NCI-H524 treated with DMSO at 0.1 percent for 48 hours (cell line): ENCODE data around the gene SIT1.

ENCODE experiments used
- DNase-seq: peaks from one replicate; lab custom pipeline; 2025; lab: John Stamatoyannopoulos, UW

Gene SIT1

GRCh38 chr9:35650341-35651158, at the start of gene SIT1:
Gene SIT1 (minus strand): TSS chr9:35650931. CDS start chr9:35650853, 78 bp downstream.
- no peak for DNase-seq

GRCh38 chr9:35700031-35700430, 49.3 kb upstream of the SIT1 start:
- no peak for DNase-seq

- DNase-seq: no peak
Measured at GRCh38 chr9:35698231-35698630, 47.5 kb upstream of the SIT1 start.

- no peak for DNase-seq
Measured at GRCh38 chr9:35697486-35697885, 46.8 kb upstream of the SIT1 start.

- no peak for DNase-seq
Measured at GRCh38 chr9:35696520-35697215, 45.9 kb upstream of the SIT1 start.

- DNase-seq: no peak
Measured at GRCh38 chr9:35695943-35696401, 45.2 kb upstream of the SIT1 start.

GRCh38 chr9:35691757-35692301, 41.1 kb upstream of the SIT1 start:
- DNase-seq: no peak

GRCh38 chr9:35691334-35691650, 40.6 kb upstream of the SIT1 start:
- DNase-seq: no peak

GRCh38 chr9:35690614-35691333, 40.0 kb upstream of the SIT1 start:
- no peak for DNase-seq

- no peak for DNase-seq
Measured at GRCh38 chr9:35690294-35690613, 39.5 kb upstream of the SIT1 start.

- no peak for DNase-seq
Measured at GRCh38 chr9:35689542-35690293, 39.0 kb upstream of the SIT1 start, which contains the start of gene TPM2. Gene TPM2 (minus strand): TSS chr9:35689925. CDS start chr9:35689817, 108 bp downstream.

GRCh38 chr9:35688558-35689541, 38.1 kb upstream of the SIT1 start:
- DNase-seq: no peak

- no peak for DNase-seq
Measured at GRCh38 chr9:35687972-35688557, 37.3 kb upstream of the SIT1 start.

GRCh38 chr9:35687306-35687705, 36.6 kb upstream of the SIT1 start:
- no peak for DNase-seq

- no peak for DNase-seq
Measured at GRCh38 chr9:35686222-35687203, 35.8 kb upstream of the SIT1 start.

- no peak for DNase-seq
Measured at GRCh38 chr9:35685506-35685905, 34.8 kb upstream of the SIT1 start.

- no peak for DNase-seq
Measured at GRCh38 chr9:35684921-35685320, 34.2 kb upstream of the SIT1 start.

GRCh38 chr9:35683323-35683722, 32.6 kb upstream of the SIT1 start:
- DNase-seq: no peak
